Measurements from ENCODE around the gene ZHX3. TPM values are rescaled to one million over a fixed set of nuclear protein-coding genes. Genes with fewer than 3 reads are reported as not detected.

Gene ZHX3
- total and polyA plus RNA-seq, 9 of the 15 experiments (the other 6 are each of a cell fraction or from before 2014, with no cell fraction given), result 0.80 to 14.6 (median 4.9) TPM

GRCh38 chr20:41356951-41357350, 39.4 kb upstream of the ZHX3 start:
- no peak overlapping the region for H2AFZ ChIP-seq (ENCODE audit: low read depth, low read length)
- H3K4me3 ChIP-seq, result no peak overlapping the region
- DNase-seq (ENCODE audit: extremely low read depth in 1 of 4, low spot score in 3 of 4) (no peak), FAIRE-seq (no peak), ATAC-seq (no peak)
- no peaks in the 10 kb centered on the region for H3K9me3 ChIP-seq (replicated peaks; ENCODE audit: control insufficient read depth, insufficient read depth, low read depth, low read length)
- H3K27ac ChIP-seq (ENCODE audit: extremely low read depth, low read depth, low read length), result no peak overlapping the region
- WGBS (ENCODE audit: insufficient coverage, low coverage, missing lambda C conversion rate), result 51% methylated on average over 12 of the region's 13 CpGs
- ChIA-PET POLR2A (no interaction called here), CTCF (ENCODE audit: low intra/inter-chr PET ratio) (no interaction called here)
- H3K4me1 ChIP-seq (replicated peaks in 1 of 2; ENCODE audit: control insufficient read depth in 2 of 2, insufficient read depth in 2 of 2, low read length in 2 of 2), result peaks cover 0 to 12% of the 10 kb centered on the region in 2 experiments; a peak in 1 of 5 replicates
- peaks cover 9% of the 10 kb centered on the region; the same call in 1 of the 2 replicates for H4K20me1 ChIP-seq (replicated peaks; ENCODE audit: control insufficient read depth, insufficient read depth, low read length)
- intact Hi-C loops (cut with micrococcal nuclease), result no loop called here
- no peaks in the 10 kb centered on the region for H3K79me2 ChIP-seq (ENCODE audit: control insufficient read depth, insufficient read depth, low read length)
- H3K9ac ChIP-seq (ENCODE audit: insufficient read depth in 1 of 2, low read depth in 2 of 2, low read length in 2 of 2), result no peak overlapping the region
- H3K27me3 ChIP-seq (ENCODE audit: control insufficient read depth in 2 of 2, insufficient read depth in 2 of 2, low read length in 2 of 2), result peaks cover 0 to 8% of the 10 kb centered on the region in 2 experiments; a peak in 3 of 5 replicates
- H3K9me1 ChIP-seq (ENCODE audit: control insufficient read depth, insufficient read depth, low read length), result no peaks in the 10 kb centered on the region
- TF ChIP-seq, protein P1, sequence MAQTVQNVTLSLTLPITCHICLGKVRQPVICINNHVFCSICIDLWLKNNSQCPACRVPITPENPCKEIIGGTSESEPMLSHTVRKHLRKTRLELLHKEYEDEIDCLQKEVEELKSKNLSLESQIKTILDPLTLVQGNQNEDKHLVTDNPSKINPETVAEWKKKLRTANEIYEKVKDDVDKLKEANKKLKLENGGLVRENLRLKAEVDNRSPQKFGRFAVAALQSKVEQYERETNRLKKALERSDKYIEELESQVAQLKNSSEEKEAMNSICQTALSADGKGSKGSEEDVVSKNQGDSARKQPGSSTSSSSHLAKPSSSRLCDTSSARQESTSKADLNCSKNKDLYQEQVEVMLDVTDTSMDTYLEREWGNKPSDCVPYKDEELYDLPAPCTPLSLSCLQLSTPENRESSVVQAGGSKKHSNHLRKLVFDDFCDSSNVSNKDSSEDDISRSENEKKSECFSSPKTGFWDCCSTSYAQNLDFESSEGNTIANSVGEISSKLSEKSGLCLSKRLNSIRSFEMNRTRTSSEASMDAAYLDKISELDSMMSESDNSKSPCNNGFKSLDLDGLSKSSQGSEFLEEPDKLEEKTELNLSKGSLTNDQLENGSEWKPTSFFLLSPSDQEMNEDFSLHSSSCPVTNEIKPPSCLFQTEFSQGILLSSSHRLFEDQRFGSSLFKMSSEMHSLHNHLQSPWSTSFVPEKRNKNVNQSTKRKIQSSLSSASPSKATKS (CRISPR knock-in tag; IDR thresholded peaks at IDR 0.05), result no peak
- TF ChIP-seq MED1 (CRISPR knock-in tag; IDR thresholded peaks at IDR 0.05; ENCODE audit: borderline replicate concordance) (no peak), ZNF778 (CRISPR knock-in tag; IDR thresholded peaks at IDR 0.05) (no peak), ILF3 (IDR thresholded peaks at IDR 0.05; ENCODE audit: borderline replicate concordance) (no peak), ARNT (IDR thresholded peaks at IDR 0.05) (no peak), SP2 (IDR thresholded peaks at IDR 0.05; ENCODE audit: extremely low read depth, low read depth, low read length, poor library complexity, severe bottlenecking) (no peak), ZNF707 (CRISPR knock-in tag; conservative IDR thresholded peaks at IDR 0.05) (no peak)
- H3K4me2 ChIP-seq (ENCODE audit: insufficient read depth, low read length), result no peak overlapping the region
- H3K36me3 ChIP-seq (ENCODE audit: control insufficient read depth, insufficient read depth, low read length), result no peaks in the 10 kb centered on the region; the same call in 2 of the 3 replicates
- in situ Hi-C loops (cut with MboI), result no loop called here
- BruUV-seq (replicated peaks), result no TSS peak
